HCT116 (cell line): ENCODE data around the gene NCR3LG1. TPM values are rescaled to one million over a fixed set of nuclear protein-coding genes. Genes with fewer than 3 reads are reported as not detected.

Experiments used
- ATAC-seq: fragments of 200-7000 bp; cut with Tn5 transposase; 2 replicates; pipeline ENCODE4 v1.9.1; 2020; ENCODE audit warnings: mild to moderate bottlenecking, moderate library complexity
- BruUV-seq: library from RNA; stranded (reverse); fragments of 400-500 nt; replicated peaks from 2 replicates; lab custom pipeline; 2021; lab: Mats Ljungman, UMichigan
- CTCF ChIA-PET: fragments of 300-600 bp; sonication (Branson Sonifier 250); formaldehyde crosslinking; loops from one replicate; lab custom pipeline; 2021; ENCODE audit warnings: antibody characterized with exemption; lab: Charles Lee
- POLR2A ChIA-PET: fragments of 300-600, 350-600 bp; sonication (Branson Sonifier 250); formaldehyde crosslinking; loops from one replicate; lab custom pipeline; 2021; ENCODE audit warnings: antibody characterized with exemption; lab: Charles Lee
- RAD21 ChIA-PET, 2 experiments: fragments of 300-600 bp; sonication (Branson Sonifier 250); formaldehyde crosslinking; loops; one replicate each; lab custom pipeline; 2023; ENCODE audit warnings: low total read pairs in 2 of 2; ENCODE audit not compliant: uncharacterized antibody in 2 of 2, unreplicated experiment in 2 of 2, low non-redundant PET in 1 of 2; lab: Charles Lee
- DNase-seq: peaks from one replicate; pipeline ENCODE4 v3.0.0-alpha.2; 2010; ENCODE audit warnings: low read depth, low spot score
- H2AFZ ChIP-seq: fragments of 200-600 bp; shearing (Covaris generic), sonication (generic); 2 replicates; pipeline ENCODE4 v1.6.1; 2017; ENCODE audit warnings: low read depth, mixed run types, mixed read lengths, antibody characterized with exemption, low read length; ENCODE audit not compliant: poor library complexity, severe bottlenecking
- H3K27ac ChIP-seq: 2 replicates; pipeline ENCODE4 v1.5.1; 2012; ENCODE audit warnings: low read depth, low read length
- H3K27me3 ChIP-seq: fragments of 200-600 bp; sonication (generic); 2 replicates; pipeline ENCODE4 v1.6.1; 2016; ENCODE audit warnings: mixed run types, low read length, mixed read lengths; ENCODE audit not compliant: insufficient read depth
- H3K36me3 ChIP-seq, 2 experiments: fragments of 200-500 bp in 1 of 2; fragments of 200-600 bp in 1 of 2; sonication (Bioruptor generic) in 1 of 2; sonication (generic) in 1 of 2; 2 replicates each; pipeline versions ENCODE4 v1.5.1 to v1.6.1; 2014 to 2016; ENCODE audit warnings: low read length in 2 of 2, inconsistent platforms in 1 of 2, mixed read lengths in 1 of 2, mixed run types in 1 of 2; ENCODE audit not compliant: insufficient read depth in 2 of 2, control insufficient read depth in 1 of 2
- H3K4me1 ChIP-seq, 2 experiments: fragments of 200-600 bp in 1 of 2; sonication (generic) in 1 of 2; 2 replicates each; pipeline versions ENCODE4 v1.5.1 to v1.6.1; 2012 to 2017; ENCODE audit warnings: low read length in 2 of 2, inconsistent platforms in 1 of 2, mild to moderate bottlenecking in 1 of 2, mixed read lengths in 1 of 2, mixed run types in 1 of 2, moderate library complexity in 1 of 2; ENCODE audit not compliant: insufficient read depth in 2 of 2, control insufficient read depth in 1 of 2
- H3K4me2 ChIP-seq: fragments of 200-600 bp; sonication (generic); 2 replicates; pipeline ENCODE4 v1.6.1; 2017; ENCODE audit warnings: mixed run types, low read length, mixed read lengths
- H3K4me3 ChIP-seq, 2 experiments: fragments of 200-600 bp in 1 of 2; sonication (generic) in 1 of 2; replicated peaks in 1 of 2; 2 replicates each; pipeline ENCODE4 v1.5.1; 2011 to 2016; ENCODE audit warnings: low read length in 2 of 2, control low read depth in 1 of 2, low read depth in 1 of 2, mild to moderate bottlenecking in 1 of 2, mixed read lengths in 1 of 2, mixed run types in 1 of 2
- H3K79me2 ChIP-seq: fragments of 200-600 bp; sonication (generic); 2 replicates; pipeline ENCODE4 v1.6.1; 2017; ENCODE audit warnings: mild to moderate bottlenecking, mixed run types, low read length, moderate library complexity, mixed read lengths; ENCODE audit not compliant: insufficient read depth
- H3K9ac ChIP-seq: fragments of 200-600 bp; sonication (generic); 2 replicates; pipeline ENCODE4 v1.6.1; 2016; ENCODE audit warnings: low read length, mixed read lengths
- H3K9me2 ChIP-seq: fragments of 200-600 bp; sonication (generic), shearing (Covaris generic); 2 replicates; pipeline ENCODE4 v1.6.1; 2017; ENCODE audit warnings: mixed run types, mild to moderate bottlenecking, moderate library complexity; ENCODE audit not compliant: insufficient read depth
- H3K9me3 ChIP-seq, 2 experiments: fragments of 200-500 bp in 1 of 2; fragments of 200-600 bp in 1 of 2; sonication (Bioruptor generic) in 1 of 2; sonication (generic) in 1 of 2; 2 replicates each; pipeline ENCODE4 v1.6.1; 2014 to 2017; ENCODE audit warnings: low read length in 2 of 2, mixed read lengths in 2 of 2, inconsistent platforms in 1 of 2, low read depth in 1 of 2, mild to moderate bottlenecking in 1 of 2, mixed run types in 1 of 2, moderate library complexity in 1 of 2; ENCODE audit not compliant: control insufficient read depth in 1 of 2, insufficient read depth in 1 of 2
- H4K20me1 ChIP-seq: fragments of 200-600 bp; sonication (generic), shearing (Covaris generic); 2 replicates; pipeline ENCODE4 v1.6.1; 2017; ENCODE audit warnings: mixed run types, mild to moderate bottlenecking, moderate library complexity; ENCODE audit not compliant: insufficient read depth
- MAX ChIP-seq: IDR thresholded peaks from 2 replicates; pipeline ENCODE4 v1.6.1; 2012
- SIN3A ChIP-seq: IDR thresholded peaks from 2 replicates; pipeline ENCODE4 v1.6.1; 2012; ENCODE audit warnings: low read depth
- SP1 ChIP-seq: IDR thresholded peaks from 2 replicates; pipeline ENCODE4 v1.6.1; 2012; ENCODE audit warnings: low read depth
- SRF ChIP-seq: IDR thresholded peaks from 2 replicates; pipeline ENCODE4 v1.6.1; 2012; ENCODE audit warnings: low read depth
- TCF7L2 ChIP-seq: IDR thresholded peaks from 2 replicates; pipeline ENCODE4 v1.7.0; 2011; ENCODE audit warnings: borderline replicate concordance, inconsistent platforms; ENCODE audit not compliant: insufficient read depth, insufficient read length; ENCODE audit errors: extremely low read depth
- intact Hi-C: fragments of 100-400 bp; cut with micrococcal nuclease; formaldehyde crosslinking; loops from 2 replicates; pipeline ENCODE4 v1.10.0; 2022
- total RNA-seq: library from RNA; stranded (reverse); gene quantifications from one replicate; pipeline ENCODE4 v1.2.1, GENCODE V29; 2021; ENCODE audit not compliant: unreplicated experiment
- TF ChIP-seq, protein P1 (sequence below), 3 experiments: fragments of 200-600 bp in 1 of 3; sonication (generic) in 1 of 3; IDR thresholded peaks in 2 of 3; conservative IDR thresholded peaks in 1 of 3; 2 replicates each; pipeline ENCODE4 v1.5.1; 2012 to 2017; ENCODE audit warnings: low read depth in 2 of 3, low read length in 2 of 3, antibody characterized with exemption in 1 of 3, borderline replicate concordance in 1 of 3, control low read depth in 1 of 3, mild to moderate bottlenecking in 1 of 3, mixed read lengths in 1 of 3, mixed run types in 1 of 3, moderate library complexity in 1 of 3; ENCODE audit not compliant: insufficient read depth in 1 of 3

NCR3LG1 gene
- total RNA-seq, 1 experiment from 2014 or later = 1.5 TPM

DNA sequence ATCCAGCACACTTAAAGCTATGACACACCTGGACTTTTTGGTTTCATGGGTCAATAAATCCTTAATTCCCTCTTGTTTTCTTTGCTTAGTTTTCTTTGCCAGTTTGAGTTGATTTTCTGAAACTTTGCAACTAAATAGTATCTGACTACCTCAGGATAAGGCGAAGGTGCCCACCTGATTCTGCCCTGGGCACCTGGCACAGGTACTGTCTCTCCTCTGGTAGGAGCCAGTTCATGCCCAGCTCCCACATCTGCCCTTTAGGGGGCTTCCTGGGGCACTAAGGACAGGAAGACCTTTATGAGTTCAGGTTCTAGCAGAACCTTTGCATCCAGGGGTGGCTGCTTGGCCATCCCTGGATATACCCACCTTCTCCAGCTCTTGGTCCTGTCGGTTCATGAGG is 56.4 kb downstream of the NCR3LG1 start (continued):
- TF ChIP-seq, protein P1, sequence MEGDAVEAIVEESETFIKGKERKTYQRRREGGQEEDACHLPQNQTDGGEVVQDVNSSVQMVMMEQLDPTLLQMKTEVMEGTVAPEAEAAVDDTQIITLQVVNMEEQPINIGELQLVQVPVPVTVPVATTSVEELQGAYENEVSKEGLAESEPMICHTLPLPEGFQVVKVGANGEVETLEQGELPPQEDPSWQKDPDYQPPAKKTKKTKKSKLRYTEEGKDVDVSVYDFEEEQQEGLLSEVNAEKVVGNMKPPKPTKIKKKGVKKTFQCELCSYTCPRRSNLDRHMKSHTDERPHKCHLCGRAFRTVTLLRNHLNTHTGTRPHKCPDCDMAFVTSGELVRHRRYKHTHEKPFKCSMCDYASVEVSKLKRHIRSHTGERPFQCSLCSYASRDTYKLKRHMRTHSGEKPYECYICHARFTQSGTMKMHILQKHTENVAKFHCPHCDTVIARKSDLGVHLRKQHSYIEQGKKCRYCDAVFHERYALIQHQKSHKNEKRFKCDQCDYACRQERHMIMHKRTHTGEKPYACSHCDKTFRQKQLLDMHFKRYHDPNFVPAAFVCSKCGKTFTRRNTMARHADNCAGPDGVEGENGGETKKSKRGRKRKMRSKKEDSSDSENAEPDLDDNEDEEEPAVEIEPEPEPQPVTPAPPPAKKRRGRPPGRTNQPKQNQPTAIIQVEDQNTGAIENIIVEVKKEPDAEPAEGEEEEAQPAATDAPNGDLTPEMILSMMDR (IDR thresholded peaks at IDR 0.05 in 2 of 3, conservative IDR thresholded peaks at IDR 0.05 in 1 of 3; ENCODE audit: borderline replicate concordance in 1 of 3, insufficient read depth in 1 of 3, low read depth in 2 of 3, low read length in 2 of 3) = no peak
- TF ChIP-seq SIN3A (no peak), SRF (no peak)

DNA sequence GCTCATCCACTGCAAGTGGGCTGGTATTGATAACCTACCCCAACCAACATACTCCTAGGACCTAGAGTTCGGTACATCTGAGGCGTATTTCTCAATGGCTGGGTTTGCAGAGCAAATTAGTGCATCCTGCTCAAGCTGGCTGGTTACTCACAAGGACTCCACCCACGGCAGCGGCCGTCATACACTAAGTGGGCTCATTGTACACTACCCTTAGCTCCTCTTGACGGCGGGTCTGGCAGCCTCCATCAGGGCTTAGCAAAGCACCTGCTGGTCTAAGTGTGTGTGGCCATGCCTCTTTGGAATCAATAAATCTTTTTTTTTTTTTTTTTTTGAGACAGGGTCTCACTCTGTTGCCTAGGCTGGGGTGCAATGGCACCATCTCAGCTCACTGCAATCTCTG is 57.0 kb downstream of the NCR3LG1 start:
- ChIA-PET CTCF (no interaction called here), POLR2A (no interaction called here)
- H3K79me2 ChIP-seq = no peaks in the 10 kb centered on the region

More for the DNA sequence above, 57.0 kb downstream of the NCR3LG1 start:
- Histone ChIP-seq H3K9me3 (no peaks in the 10 kb centered on the region), H2AFZ (no peak overlapping the region), H3K9me2 (no peaks in the 10 kb centered on the region), H3K27me3 (no peaks in the 10 kb centered on the region; the same call in 1 of the 2 replicates), H3K36me3 (no peaks in the 10 kb centered on the region), H4K20me1 (no peaks in the 10 kb centered on the region), H3K27ac (no peak overlapping the region), H3K4me3 (no peak overlapping the region), H3K4me2 (no peak overlapping the region), H3K9ac (no peak overlapping the region), H3K4me1 (peaks cover 0 to 12% of the 10 kb centered on the region in 2 experiments; a peak in 3 of 4 replicates)
- BruUV-seq = no TSS peak
- TF ChIP-seq SP1 (no peak), TCF7L2 (no peak), MAX (no peak), SIN3A (no peak)
- intact Hi-C loops = no loop called here
- ATAC-seq (no peak), DNase-seq (no peak)
- RAD21 ChIA-PET = no interaction called here
